ENCODE data around the gene RPS6KA6.
"Not testable (repeated sequence)": the region's sequence is repeated elsewhere in the genome, so short reads cannot be mapped to it uniquely, and the experiment has no call there.

RPS6KA6 gene

GRCh38 chrX:84161641-84162040 lies 26.4 kb downstream of the RPS6KA6 start:
- DNase-seq: no peak

GRCh38 chrX:84160736-84161135 lies 27.3 kb downstream of the RPS6KA6 start:
- DNase-seq: no peak

GRCh38 chrX:84156821-84157220 lies 31.2 kb downstream of the RPS6KA6 start:
- DNase-seq: no peak

GRCh38 chrX:84155938-84156337 lies 32.1 kb downstream of the RPS6KA6 start:
- no peak for DNase-seq

GRCh38 chrX:84153538-84153937 lies 34.5 kb downstream of the RPS6KA6 start:
- DNase-seq: no peak

- DNase-seq: no peak
Measured at GRCh38 chrX:84144991-84145390, 43.0 kb downstream of the RPS6KA6 start.

- DNase-seq: no peak
Measured at GRCh38 chrX:84144281-84144680, 43.7 kb downstream of the RPS6KA6 start.

GRCh38 chrX:84133023-84133422 lies 55.0 kb downstream of the RPS6KA6 start:
- DNase-seq: no peak

GRCh38 chrX:84123585-84123984 lies 64.4 kb downstream of the RPS6KA6 start:
- DNase-seq: no peak

GRCh38 chrX:84118769-84119168 lies 69.2 kb downstream of the RPS6KA6 start:
- DNase-seq: no peak

GRCh38 chrX:84118315-84118714 lies 69.7 kb downstream of the RPS6KA6 start:
- no peak for DNase-seq

GRCh38 chrX:84108584-84108983 lies 79.4 kb downstream of the RPS6KA6 start:
- DNase-seq: no peak

GRCh38 chrX:84099120-84099519 lies 88.9 kb downstream of the RPS6KA6 start:
- DNase-seq: no peak

- not testable (repeated sequence) for DNase-seq
Measured at GRCh38 chrX:84079479-84080197, 108.4 kb downstream of the RPS6KA6 start.

- no peak for DNase-seq
Measured at GRCh38 chrX:84078991-84079390, 109.0 kb downstream of the RPS6KA6 start.

GRCh38 chrX:84064814-84065213 lies 123.2 kb downstream of the RPS6KA6 start:
- DNase-seq: no peak

- no peak for DNase-seq
Measured at GRCh38 chrX:84064164-84064563, 123.8 kb downstream of the RPS6KA6 start.

GRCh38 chrX:84047339-84047738 lies 140.7 kb downstream of the RPS6KA6 start:
- DNase-seq: peak; percentile 7

- peak; percentile 9 for DNase-seq
Measured at GRCh38 chrX:84046403-84046984, 141.5 kb downstream of the RPS6KA6 start.

- no peak for DNase-seq
Measured at GRCh38 chrX:84044051-84044450, 143.9 kb downstream of the RPS6KA6 start.
